Right renal cortex interstitium (tissue), 3 donors: ENCODE measurements around the gene NMNAT2. TPM values are rescaled to one million over a fixed set of nuclear protein-coding genes. Genes with fewer than 3 reads are reported as not detected.

Experiments used
- DNase-seq, 3 donors: peaks; one replicate each; pipeline ENCODE4 v3.0.0-alpha.2; 2013; ENCODE audit warnings: low read depth in 3 of 3, low spot score in 2 of 3
- polyA plus RNA-seq, 3 donors: library from polyadenylated mRNA; unstranded; fragments of 120-200 nt; gene quantifications; one replicate each; pipeline ENCODE4 v1.2.1, GENCODE V29; 2013; ENCODE audit not compliant: insufficient read length in 3 of 3

Gene NMNAT2
- polyA plus RNA-seq, 3 donors: 3.2 to 4.3 (median 3.4) TPM

DNA sequence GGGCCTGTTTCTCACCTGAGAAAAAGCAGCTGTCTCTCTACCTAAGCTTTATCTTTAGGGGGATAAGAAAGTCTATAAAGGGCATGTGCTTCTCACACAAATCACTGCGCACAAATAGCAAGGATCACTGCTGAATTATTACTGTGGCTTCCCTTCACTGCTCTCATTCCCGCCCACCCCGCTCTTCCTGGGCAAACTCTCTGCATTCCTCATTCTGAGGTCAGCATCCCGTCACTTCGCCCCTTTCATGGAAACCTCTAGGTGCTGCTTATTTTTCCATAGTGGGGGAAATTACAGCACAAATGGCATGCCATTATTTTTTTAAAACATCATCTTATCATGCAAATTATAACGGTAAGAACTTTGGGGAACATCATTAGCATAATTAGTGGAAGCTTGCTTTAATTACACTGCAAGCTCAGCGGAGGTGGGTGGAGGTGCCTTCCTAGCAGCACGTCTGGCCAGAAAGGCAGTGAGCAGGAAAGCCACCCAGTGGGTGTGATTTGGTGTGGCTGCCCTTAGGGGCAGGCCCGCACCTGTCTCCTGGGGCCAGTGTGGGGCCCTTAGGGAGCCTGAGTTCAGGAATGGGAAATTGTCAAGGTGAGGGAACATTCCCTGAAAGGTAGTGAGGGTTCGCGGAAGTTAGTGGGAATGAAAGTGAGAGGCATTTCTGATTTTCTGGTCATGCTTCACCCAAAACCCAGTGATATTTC is 126.2 kb downstream of the NMNAT2 start:
- DNase-seq: no peak

DNA sequence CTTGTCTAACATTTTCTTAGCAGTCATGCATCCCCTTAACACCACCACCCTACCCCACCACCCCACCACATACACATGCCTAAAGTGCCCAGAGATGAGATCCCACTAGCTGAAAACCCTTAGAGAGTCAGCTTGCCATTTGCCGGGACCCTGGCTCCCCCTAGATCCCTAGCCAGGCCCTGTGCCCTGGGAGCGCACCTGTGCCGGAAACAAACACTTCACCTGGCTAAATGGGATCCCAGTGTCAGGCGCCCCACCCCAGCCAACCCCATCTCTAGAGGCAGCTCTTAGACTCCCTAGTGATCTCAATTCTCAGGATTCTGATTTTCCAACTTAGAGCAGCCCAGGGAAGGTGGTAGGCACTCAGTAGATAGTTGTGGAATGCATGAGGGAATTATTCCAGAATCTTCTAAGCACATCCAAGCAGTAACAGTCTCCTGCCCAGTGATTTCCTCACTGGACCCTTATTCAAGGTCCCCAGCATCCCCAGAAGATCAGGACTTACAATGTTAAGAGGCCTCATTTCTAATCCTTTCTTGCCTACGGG is 126.9 kb downstream of the NMNAT2 start:
- no peak for DNase-seq

DNA sequence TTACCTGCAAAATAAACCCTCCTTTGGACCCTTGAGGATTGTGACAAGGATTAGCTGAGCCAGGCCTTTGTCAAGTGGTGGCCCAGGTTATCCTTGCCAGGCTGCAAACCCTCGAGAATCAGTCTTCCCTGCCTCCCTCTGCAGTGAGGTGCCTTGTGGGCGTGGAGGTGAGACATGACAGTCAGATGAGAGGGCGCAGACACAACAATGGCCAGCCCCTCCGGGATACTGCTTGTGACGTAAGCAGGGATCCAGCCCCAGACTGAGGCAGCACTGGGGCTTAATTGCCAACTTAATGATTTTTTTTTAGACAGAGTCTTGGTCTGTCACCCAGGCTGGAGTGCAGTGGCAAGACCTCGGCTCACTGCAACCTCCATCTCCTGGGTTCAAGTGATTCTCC is 127.6 kb downstream of the NMNAT2 start:
- DNase-seq: no peak

DNA sequence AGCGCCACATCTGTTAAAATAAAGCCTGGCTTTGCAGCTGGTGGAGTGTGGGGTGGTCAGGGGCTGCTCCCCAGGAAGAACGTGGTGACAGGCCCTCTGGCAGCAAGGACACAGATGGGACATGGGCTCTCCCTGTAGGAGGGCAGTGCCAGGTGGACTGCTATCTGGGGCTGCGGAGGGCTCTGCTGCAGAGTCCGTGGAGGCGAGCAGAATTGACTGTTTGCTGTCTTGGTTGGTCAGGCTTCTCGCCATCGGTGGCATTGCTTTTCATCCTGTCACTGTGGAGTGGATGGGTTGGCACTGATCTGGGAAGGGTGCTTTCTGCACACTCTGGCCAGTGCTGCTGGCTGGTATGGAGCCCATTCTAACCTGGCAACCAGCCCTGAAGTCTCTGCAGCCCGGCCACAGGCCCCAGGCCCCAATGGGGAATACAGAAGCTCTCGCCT is 129.1 kb downstream of the NMNAT2 start:
- DNase-seq: no peak

DNA sequence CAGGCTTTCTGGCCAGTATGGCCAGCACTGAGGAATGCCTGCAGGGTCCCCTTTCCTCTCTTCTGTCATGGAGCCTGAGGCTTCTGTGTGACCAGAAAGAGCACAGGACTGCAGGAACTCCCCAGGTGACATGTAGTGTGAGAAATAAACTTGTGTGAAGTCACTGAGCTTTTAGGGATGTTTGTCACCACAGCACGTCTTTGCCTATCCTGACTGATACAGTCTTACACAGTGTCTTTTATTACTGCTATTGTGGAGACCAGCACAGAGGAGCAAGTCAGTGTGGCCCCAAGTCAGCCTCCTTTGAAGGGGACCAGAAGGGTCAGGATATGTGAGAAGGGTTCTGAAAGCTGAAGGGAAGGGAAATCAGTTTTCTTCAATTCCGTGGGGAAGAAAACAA is 129.6 kb downstream of the NMNAT2 start:
- DNase-seq: no peak

DNA sequence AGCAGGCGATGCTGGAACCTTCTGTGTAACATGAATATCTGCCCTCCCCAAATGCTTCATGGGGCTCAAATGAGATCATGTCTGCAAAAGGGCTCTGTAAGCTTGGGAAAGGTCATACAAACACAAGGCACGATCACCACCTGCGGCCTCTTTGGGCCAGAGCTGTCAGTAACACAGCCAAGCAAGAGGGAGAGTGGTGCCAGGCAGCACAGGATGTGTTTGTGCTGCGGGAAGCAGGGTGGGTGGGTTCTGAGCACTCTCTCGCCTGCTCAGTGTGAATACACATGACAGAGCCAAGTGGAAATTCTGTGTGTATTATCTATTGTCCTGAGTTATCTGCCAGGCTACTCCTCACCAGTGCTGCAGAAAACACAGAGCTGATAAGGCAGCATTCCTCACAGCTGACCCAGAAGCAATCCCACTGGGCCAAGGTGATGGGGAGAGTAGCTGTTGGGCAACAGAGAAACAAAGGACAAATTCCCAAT is 130.9 kb downstream of the NMNAT2 start:
- DNase-seq: no peak

DNA sequence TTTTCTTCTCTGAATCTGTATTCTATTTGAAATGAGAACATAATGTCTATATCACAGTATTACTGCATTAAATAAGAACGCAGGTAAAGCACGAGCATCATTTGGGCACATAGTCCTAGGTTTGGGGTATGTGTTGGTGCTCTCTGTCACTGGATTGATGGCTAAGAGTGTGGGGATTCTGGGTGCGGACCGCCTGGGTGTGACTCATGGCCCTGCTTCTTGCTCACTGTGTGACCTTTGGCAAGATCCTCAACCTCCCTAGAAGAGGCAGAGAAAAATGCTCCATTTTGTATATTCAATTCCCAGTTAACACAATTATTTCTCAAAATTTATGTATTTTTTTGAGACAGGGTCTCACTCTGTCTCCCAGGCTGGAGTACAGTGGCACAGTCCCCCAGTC is 132.4 kb downstream of the NMNAT2 start:
- no peak for DNase-seq

DNA sequence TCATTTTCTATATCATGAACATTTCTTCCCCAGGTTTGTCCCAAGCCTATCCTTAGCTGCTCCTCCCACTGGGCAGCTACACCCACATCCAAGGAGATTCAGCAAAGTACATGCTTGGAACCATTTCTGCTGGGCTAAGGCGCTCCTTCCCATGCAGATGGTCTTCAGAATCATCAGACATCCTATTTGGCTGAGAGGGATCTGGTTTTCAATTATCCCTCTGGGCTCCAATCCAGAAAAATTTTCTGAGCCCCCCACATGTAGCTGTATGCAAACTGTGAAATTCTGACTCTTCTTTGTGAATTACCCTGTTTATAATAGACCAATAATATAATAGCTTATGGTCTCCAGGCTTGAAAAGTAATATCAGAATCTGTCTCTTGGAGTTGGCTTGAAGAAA is 132.9 kb downstream of the NMNAT2 start:
- DNase-seq: no peak

DNA sequence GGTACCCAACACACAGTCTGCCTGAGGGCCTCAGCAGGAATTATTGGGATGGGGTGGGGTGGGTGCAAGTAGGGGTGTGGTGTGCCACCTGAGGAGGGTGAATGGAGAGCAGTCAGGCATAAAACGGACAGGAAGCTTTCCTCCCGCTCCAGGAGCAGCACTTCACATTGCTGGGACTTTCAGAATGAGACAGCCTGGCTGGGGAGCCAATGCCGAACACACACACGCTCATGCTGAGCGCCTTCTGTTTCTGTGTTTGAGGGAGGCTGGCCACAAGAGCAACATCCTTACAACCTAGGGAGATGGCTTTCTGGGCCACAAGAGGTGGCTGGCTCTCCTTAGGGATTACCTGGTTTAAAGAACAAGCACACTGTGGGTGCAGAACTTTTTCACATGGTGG is 134.1 kb downstream of the NMNAT2 start:
- DNase-seq: no peak

DNA sequence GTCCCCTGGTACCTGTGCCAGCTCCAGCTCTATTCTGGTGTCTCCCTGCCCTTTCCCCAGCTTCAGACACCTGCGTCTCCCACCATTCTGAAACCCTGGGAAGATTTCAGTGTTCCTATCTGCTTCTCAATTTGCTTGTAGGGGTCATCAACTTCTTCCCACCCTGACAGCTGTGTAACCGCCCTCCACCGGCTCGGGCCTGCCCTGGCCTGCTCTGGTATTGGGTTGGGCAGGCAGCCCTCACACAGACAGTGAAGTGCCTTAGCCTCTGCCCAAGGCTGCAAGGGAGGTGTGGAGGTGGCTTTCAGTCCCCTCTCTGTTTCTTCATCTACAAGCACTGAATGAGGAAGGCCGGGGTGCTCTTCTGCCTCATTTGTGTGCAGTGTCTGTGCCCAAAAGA is 134.9 kb downstream of the NMNAT2 start:
- no peak for DNase-seq

DNA sequence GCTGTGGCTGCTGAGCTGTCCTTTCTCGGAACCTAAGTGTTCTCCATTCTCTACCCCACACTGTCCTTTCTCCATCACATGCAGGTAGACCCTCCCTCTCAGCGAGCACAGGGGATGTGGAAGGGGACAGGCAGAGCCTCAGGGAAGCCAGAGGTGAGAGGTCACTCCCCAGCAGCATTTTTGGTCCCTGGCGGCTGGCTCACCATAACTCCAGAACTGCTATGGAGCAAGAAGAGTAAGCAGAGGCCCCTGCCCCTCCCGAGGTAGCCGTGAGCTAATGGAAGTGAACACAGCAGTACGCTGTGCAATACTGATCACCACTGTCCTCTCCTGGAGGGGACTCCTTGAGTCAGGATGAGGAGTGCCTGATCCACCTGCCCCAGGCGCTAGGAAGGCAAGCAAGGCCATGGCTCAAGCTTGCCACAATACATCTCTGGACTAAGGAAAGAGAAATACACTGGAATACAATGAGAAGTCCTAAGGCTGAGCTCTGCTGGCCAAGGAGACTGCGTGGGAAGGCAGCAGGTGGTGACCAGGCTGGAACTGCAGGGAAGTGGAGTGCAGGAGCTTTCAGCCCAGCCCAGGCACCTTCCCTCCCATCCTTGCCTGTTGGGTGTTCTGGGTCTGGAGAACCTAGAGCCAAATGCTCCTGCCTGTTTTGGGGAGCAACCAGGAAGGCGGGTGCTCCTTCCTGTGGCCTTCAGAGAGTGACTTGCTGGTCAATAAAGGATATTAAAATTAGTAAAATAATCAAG is 135.9 kb downstream of the NMNAT2 start:
- DNase-seq: no peak

DNA sequence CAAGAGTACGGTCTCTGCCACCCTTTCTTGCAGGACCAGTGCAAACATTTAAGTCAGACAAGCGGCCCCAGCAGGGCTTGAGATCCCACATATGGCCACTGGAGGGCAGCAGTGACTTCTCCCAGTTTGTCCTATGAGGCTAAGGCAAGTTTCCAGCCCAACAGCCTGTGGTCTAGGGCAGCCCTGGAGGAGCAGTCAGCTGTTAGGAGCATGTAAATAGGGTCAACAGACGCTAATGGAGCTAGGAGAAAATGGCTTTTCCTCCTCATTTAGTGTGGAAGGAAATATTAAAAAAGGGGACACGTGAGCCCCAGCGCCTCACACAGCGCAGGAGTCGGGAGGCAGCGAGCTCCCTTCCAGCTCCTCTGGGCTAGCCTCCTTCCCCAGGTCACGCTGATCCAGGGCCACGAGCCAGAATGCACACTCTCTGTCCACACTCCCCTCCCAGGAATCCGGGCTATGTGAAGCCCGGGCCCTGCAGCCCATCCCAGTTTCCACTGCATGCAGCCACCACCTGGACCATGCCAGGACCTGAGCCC is 136.6 kb downstream of the NMNAT2 start:
- DNase-seq: peak; percentile 78 to 88 (median 86)

DNA sequence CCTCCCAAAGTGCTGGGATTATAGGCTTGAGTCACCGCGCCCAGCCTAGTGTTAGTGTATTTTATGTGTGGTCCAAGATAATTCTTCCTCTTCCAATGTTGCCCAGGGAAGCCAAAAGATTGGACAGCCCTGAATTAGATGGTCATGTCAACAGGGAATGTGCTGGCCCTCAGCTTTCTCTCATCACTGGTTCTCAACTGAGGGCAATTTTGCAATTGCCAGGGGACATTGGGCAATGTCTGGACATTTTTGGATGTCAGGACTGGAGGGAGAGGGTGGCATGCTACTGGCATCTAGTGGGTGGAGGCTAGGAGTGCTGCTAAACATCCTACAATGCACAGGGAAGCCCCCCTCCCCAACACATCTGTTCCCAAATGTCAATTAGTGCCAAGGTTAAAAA is 137.1 kb downstream of the NMNAT2 start:
- DNase-seq: no peak

DNA sequence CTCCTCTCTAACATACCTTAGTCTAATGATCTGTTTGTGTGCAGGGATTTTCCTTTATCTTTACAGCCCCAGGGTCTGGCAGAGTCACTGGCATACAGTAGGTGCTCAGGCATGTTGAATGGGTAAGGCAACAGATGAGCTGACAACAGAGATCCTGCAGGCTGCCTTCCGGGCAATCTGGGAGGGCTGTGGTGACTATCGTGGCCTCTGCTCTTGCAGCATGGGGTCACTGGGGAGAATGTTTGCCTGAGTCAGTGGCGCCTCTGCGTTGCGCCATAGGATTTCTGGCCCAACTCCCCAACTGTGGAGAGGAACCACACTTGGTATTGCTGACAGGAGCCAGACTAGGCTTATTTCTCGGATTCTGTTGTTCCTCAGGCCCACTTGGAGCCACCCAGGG is 138.3 kb downstream of the NMNAT2 start:
- DNase-seq: no peak

DNA sequence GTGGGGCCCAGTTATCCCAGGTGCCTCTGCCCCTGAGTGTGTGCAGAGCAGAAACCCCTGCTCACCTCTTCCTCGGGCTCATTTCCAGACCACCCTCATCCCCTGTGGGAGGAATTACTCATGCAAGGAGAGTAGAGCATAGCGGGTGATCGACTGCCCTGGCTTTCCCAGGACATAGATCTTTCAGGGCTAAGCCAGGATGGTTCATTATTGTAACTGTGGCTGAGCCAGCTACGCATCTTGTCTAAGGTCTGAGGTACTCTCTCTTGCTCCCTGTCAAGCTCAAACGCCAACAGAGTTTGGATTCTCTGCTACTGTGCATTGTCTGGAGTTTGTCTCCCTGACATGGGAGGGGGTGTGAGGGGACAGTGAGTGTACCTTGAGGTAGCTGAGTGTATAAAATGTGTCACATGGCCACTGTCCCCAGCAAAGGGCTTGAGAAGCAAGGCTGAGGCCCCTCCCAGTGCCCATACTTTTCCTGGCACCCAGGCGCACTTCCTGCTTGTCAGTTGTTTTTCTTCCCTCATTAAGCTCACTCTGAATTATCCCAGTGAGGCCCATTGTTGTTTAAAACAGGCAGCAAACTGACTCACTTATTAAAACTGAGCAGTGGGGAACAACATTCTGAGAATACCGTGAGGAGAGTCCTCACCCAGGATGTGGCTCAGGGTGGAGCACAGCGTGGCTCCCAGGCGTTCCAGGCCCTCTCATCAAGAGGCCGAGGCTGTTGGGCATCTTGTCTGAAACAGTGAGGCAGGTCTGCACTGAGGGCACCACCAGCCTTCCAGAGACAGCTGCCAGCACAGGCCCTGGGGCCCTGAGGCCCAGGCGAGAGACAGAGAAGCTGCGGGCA is 139.2 kb downstream of the NMNAT2 start:
- DNase-seq: no peak

DNA sequence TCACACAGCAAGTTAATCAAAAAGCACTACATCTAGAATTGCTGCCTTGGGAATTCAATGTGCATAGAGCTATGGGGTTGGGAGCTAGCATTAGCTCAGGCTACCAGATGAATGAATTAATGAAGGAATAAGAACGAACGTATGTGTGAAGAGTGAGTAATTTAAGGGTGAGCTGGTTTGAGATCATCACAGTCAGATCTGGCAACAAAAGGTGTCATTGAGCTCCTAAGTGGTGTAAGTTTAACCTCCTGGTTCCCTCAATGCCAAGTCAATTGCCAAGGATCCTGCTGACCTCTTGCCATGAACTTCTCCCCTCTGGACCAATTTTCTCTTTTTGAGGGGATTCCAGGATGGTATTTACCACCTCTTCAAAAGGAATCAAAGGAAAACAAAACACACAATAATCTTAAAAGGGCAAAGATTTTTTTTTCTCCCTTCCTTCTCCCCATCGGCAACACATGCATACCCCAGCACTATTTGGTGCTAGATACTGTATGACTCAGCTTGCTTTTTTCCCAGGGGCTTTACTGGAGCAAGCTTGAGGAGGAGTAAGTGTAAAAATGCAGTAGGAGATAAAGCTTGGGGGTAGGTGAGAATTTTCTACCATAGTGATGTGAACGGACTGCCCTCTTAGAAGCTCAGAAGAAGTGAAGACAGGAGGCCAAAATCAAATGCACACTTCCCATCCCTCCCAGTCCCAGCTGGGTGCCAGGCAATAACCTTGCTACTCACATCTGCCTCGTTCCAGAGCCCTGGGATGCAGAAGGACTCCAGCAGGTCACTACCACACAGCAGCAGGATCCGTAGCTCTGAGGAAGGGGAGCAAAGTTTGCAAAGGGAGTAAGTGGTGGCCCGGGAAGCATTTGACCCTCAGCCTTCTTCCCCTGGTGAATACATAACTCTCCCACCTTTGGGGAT is 140.1 kb downstream of the NMNAT2 start:
- no peak for DNase-seq

DNA sequence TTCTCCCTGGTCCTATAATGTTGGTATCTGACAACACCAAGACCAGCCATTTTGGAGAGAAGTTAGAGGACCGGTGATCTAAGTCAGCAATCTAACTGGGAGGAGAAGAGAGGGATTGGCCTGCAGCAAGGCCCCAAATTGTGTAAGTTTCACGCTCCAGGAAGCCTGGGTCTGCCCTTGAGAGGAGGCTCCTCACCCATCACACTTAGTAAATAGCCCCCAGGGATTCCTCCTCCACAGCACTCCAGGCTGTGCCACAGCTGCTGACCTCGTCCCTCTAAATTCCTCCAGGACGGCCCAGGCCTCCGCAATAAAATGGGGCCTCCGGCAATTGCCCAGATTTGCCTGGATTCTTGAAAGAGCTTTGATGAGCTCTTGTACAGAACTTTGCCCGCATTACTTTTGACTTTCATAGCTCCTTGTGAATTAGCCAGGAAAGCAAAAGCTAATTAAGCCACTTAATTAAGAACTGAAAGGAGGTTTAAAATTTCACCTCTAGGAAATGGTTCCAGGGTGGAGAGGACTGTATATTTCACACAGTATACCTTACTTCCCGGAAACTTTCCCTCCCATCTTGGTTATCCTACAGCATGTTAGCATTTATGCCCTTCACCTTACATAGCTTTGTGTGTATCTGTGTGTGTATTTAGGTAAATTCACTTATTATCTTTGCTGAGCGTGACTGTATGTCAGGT is 141.6 kb downstream of the NMNAT2 start:
- no peak for DNase-seq

DNA sequence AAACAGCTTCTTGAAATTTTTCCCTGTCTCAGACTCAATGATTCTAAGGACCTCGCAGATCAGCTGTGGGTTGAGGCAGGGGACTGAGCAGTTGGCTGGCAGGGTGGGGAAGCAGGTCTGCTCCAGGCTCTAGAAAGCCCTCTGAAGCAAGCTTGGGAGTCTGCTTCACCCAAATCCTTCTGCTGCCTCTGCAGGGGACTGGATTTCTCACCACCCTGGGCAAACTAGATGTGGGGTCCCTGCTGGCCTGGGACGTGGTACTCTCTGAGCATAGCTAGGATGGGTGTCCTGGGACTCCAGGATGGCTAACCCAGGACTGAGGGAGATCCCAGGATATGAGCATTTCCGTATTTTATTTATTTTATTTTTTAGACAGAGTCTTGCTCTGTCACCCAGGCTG is 142.9 kb downstream of the NMNAT2 start:
- DNase-seq: no peak

DNA sequence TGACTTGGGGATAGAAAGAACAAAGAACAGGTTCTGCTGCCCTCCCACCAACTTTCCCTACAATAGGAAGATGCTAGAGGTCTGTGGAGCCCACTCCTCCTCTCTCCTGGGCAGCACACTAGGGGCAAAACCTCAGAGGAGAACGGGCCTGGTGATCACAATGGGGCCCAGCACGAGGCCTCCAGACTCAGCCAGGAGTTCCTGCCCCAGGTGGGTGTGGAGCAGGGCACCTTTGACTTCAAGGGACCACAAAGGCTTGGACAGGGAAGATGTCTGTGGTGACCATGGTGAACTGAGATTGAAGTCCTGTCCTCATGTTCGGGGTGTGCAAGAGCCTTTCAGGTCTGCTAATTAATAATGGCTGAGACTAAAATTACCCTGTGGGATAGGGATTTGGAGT is 143.3 kb downstream of the NMNAT2 start:
- DNase-seq: no peak
